Body of pancreas (tissue), 4 donors: ENCODE data around the gene AOAH.
"Not testable (repeated sequence)": the region's sequence is repeated elsewhere in the genome, so short reads cannot be mapped to it uniquely, and the experiment has no call there.

Experiments used
- CTCF ChIP-seq, 7 experiments: fragments of 450-650 bp in 4 of 7; fragments of 200-600 bp in 3 of 7; sonication (generic) in 3 of 7; IDR thresholded peaks; one replicate each; pipeline ENCODE4 v1.5.1; 2016 to 2019; ENCODE audit warnings: antibody characterized with exemption in 7 of 7
- POLR2A ChIP-seq, 3 donors: fragments of 450-650 bp; IDR thresholded peaks; one replicate each; pipeline ENCODE4 v1.6.1; 2016; ENCODE audit warnings: antibody characterized with exemption in 3 of 3, mild to moderate bottlenecking in 2 of 3

- TF ChIP-seq POLR2A, CTCF (IDR thresholded peaks at IDR 0.05): not testable (repeated sequence)
Measured at GRCh38 chr7:36466001-36466400, 258.3 kb downstream of the AOAH start.
